Stomach (tissue), 4 donors: ENCODE results near the gene BCL6.

Source experiments
- EP300 ChIP-seq: sonication (generic); formaldehyde crosslinking; IDR thresholded peaks from one replicate; pipeline ENCODE4 v1.6.1; 2017; ENCODE audit warnings: antibody characterized with exemption
- POLR2A ChIP-seq, 4 donors: fragments of 450-650 bp; IDR thresholded peaks; one replicate each; pipeline ENCODE4 v1.6.1; 2016; ENCODE audit warnings: antibody characterized with exemption in 4 of 4, control low read depth in 2 of 4, mild to moderate bottlenecking in 1 of 4, moderate library complexity in 1 of 4
- TF ChIP-seq, protein P1 (sequence below), 7 experiments: fragments of 450-650 bp in 4 of 7; fragments of 200-600 bp in 3 of 7; sonication (generic) in 3 of 7; IDR thresholded peaks; one replicate each; pipeline ENCODE4 v1.5.1; 2016 to 2019; ENCODE audit warnings: antibody characterized with exemption in 7 of 7, control low read depth in 2 of 7, mild to moderate bottlenecking in 1 of 7

DNA sequence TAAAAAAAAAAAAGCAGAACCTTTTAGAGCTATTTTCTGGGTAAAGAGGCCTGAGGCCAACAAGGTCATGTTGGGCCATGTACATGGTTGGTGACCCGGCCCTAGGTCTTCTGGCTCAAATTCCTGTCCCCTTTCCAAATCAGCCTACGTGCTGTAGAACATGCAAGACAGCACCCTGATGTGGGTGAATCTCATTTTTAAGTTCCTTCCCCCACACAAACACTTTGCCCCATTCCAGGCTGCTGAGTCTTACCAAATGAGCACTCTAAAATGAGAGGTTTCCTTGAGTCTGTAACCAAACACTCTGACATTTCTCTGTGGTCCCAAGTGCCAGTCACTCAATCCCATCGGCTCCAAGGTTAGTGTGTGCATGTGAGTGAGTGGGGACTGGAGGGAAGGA lies 9.4 kb downstream of the BCL6 start:
- TF ChIP-seq, protein P1, sequence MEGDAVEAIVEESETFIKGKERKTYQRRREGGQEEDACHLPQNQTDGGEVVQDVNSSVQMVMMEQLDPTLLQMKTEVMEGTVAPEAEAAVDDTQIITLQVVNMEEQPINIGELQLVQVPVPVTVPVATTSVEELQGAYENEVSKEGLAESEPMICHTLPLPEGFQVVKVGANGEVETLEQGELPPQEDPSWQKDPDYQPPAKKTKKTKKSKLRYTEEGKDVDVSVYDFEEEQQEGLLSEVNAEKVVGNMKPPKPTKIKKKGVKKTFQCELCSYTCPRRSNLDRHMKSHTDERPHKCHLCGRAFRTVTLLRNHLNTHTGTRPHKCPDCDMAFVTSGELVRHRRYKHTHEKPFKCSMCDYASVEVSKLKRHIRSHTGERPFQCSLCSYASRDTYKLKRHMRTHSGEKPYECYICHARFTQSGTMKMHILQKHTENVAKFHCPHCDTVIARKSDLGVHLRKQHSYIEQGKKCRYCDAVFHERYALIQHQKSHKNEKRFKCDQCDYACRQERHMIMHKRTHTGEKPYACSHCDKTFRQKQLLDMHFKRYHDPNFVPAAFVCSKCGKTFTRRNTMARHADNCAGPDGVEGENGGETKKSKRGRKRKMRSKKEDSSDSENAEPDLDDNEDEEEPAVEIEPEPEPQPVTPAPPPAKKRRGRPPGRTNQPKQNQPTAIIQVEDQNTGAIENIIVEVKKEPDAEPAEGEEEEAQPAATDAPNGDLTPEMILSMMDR (IDR thresholded peaks at IDR 0.05), result no peak
- TF ChIP-seq EP300 (no peak), POLR2A (IDR thresholded peaks at IDR 0.05) (no peak)
